NCI-H226 (cell line): ENCODE data around the gene C6orf15.

Experiments
- DNase-seq: peaks from one replicate; pipeline ENCODE4 v3.0.0-alpha.2; 2015

C6orf15 gene

GRCh38 chr6:31065556-31065955 lies 46.8 kb downstream of the C6orf15 start:
- no peak for DNase-seq

- no peak for DNase-seq
These were observed 48.4 kb downstream of the C6orf15 start for GRCh38 chr6:31063906-31064435.
